Measurements from ENCODE around the gene MRGPRG. TPM values are rescaled to one million over a fixed set of nuclear protein-coding genes. Genes with fewer than 3 reads are reported as not detected.

MRGPRG gene
- total RNA-seq, 1 experiment from 2014 or later: not detected

GRCh38 chr11:3231851-3232744 lies 13.5 kb upstream of the MRGPRG start, which contains the start of gene MRGPRE:
TSS of gene MRGPRE (minus strand) at chr11:3232417. CDS start at chr11:3228799, 3,618 bp downstream.
- ChIA-PET RAD21 (ENCODE audit: low non-redundant PET in 1 of 2, low total read pairs in 2 of 2, uncharacterized antibody in 2 of 2, unreplicated experiment in 2 of 2) (no interaction called here), POLR2A (no interaction called here), CTCF (no interaction called here)
- H3K9me2 ChIP-seq (ENCODE audit: insufficient read depth): no peaks in the 10 kb centered on the region
- TF ChIP-seq REST (IDR thresholded peaks at IDR 0.05; ENCODE audit: low read depth) (no peak), SRF (IDR thresholded peaks at IDR 0.05; ENCODE audit: low read depth) (no peak), FOSL1 (IDR thresholded peaks at IDR 0.05; ENCODE audit: low read depth) (no peak), ELF1 (IDR thresholded peaks at IDR 0.05; ENCODE audit: borderline replicate concordance, low read depth) (no peak), POLR2A (IDR thresholded peaks at IDR 0.05; ENCODE audit: borderline replicate concordance, extremely low read depth, insufficient read depth, insufficient read length) (no peak), SP1 (IDR thresholded peaks at IDR 0.05; ENCODE audit: low read depth) (no peak), POLR2AphosphoS5 (IDR thresholded peaks at IDR 0.05; ENCODE audit: low read depth, low read length) (no peak), MAX (IDR thresholded peaks at IDR 0.05) (no peak), SIN3A (IDR thresholded peaks at IDR 0.05; ENCODE audit: low read depth) (no peak)
- H3K9me3 ChIP-seq (ENCODE audit: control insufficient read depth in 1 of 2, insufficient read depth in 1 of 2, low read depth in 1 of 2, low read length in 2 of 2): no peaks in the 10 kb centered on the region
- H3K4me2 ChIP-seq (ENCODE audit: low read length): no peak within 1 kb of the TSS
- BruUV-seq (replicated peaks): no TSS peak
- H4K20me1 ChIP-seq (ENCODE audit: insufficient read depth): no peaks in the 10 kb centered on the region
- no peaks in the 10 kb centered on the region for H3K4me1 ChIP-seq (ENCODE audit: control insufficient read depth in 1 of 2, insufficient read depth in 2 of 2, low read length in 2 of 2)
- DNase-seq (ENCODE audit: low read depth, low spot score): no peak
- H2AFZ ChIP-seq (ENCODE audit: low read depth, low read length, poor library complexity, severe bottlenecking): no peak within 1 kb of the TSS
- no peaks in the 10 kb centered on the region for H3K79me2 ChIP-seq (ENCODE audit: insufficient read depth, low read length)
- H3K27me3 ChIP-seq (ENCODE audit: insufficient read depth, low read length): no peaks in the 10 kb centered on the region; the same call in 1 of the 2 replicates
- no peak within 1 kb of the TSS for H3K9ac ChIP-seq (ENCODE audit: low read length)
- no peak within 1 kb of the TSS for H3K27ac ChIP-seq (ENCODE audit: low read depth, low read length)
- intact Hi-C loops (cut with micrococcal nuclease): no loop called here
- H3K36me3 ChIP-seq (ENCODE audit: control insufficient read depth in 1 of 2, insufficient read depth in 2 of 2, low read length in 2 of 2): no peaks in the 10 kb centered on the region
- no peak for ATAC-seq
- H3K4me3 ChIP-seq (replicated peaks in 1 of 2; ENCODE audit: low read depth in 1 of 2, low read length in 2 of 2): no peak within 1 kb of the TSS

Data from HCT116 (cell line).